Measurements from ENCODE around the gene MISP.

DNA sequence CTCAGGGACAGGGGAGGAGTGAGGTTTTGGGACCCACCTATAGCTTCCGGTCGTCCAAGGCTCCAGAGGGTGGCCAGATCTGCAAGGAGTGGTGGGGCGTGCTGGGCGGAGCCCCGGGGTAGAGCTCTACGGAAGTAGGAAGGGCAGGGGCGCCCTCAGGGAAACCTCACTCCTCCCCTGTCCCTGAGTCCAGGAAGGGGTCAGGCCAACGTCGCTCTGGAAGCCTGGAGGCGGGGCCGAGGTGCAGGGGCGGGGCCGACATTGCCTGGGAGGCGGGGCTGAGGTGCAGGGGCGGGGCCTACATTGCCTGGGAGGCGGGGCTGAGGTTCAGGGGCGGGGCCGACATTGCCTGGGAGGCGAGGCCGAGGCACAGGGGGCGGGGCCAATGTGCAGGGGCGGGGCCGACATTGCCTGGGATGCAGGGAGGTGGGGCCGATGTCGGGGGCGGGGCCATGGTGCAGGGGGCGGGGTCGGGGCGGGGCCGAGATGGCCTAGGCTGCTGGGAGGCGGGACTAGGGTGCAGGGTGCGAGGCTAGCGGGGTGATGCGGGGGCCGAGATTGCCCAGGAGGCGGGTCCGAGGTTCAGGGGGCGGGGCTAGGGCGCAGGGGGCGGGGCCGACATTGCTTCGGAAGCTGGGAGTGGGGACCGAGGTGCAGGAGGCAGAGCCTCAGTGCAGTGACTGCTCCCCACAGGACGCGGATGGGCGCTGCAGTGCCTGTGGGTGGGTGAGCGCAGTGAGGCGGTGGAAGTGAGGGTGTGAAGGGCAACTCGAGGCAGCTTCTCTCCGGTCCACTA lies 47.1 kb upstream of the MISP start:
- TF ChIP-seq POLR2AphosphoS2 (conservative IDR thresholded peaks at IDR 0.05; ENCODE audit: low read length) (no peak), ZC3H11A (IDR thresholded peaks at IDR 0.05) (no peak), HDAC2 (IDR thresholded peaks at IDR 0.05) (no peak), KDM1A (IDR thresholded peaks at IDR 0.05; ENCODE audit: low read depth) (no peak), POLR2A (IDR thresholded peaks at IDR 0.05; ENCODE audit: low read length) (no peak), FOXS1 (CRISPR knock-in tag; IDR thresholded peaks at IDR 0.05) (no peak), CHD2 (IDR thresholded peaks at IDR 0.05; ENCODE audit: low read length, partially characterized antibody) (no peak), JUN (IDR thresholded peaks at IDR 0.05) (no peak), RFX5 (IDR thresholded peaks at IDR 0.05) (no peak), RCOR1 (IDR thresholded peaks at IDR 0.05; ENCODE audit: low read depth, low read length) (no peak)
- TF ChIP-seq, protein P1, sequence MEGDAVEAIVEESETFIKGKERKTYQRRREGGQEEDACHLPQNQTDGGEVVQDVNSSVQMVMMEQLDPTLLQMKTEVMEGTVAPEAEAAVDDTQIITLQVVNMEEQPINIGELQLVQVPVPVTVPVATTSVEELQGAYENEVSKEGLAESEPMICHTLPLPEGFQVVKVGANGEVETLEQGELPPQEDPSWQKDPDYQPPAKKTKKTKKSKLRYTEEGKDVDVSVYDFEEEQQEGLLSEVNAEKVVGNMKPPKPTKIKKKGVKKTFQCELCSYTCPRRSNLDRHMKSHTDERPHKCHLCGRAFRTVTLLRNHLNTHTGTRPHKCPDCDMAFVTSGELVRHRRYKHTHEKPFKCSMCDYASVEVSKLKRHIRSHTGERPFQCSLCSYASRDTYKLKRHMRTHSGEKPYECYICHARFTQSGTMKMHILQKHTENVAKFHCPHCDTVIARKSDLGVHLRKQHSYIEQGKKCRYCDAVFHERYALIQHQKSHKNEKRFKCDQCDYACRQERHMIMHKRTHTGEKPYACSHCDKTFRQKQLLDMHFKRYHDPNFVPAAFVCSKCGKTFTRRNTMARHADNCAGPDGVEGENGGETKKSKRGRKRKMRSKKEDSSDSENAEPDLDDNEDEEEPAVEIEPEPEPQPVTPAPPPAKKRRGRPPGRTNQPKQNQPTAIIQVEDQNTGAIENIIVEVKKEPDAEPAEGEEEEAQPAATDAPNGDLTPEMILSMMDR (IDR thresholded peaks at IDR 0.05), result no peak
- TF ChIP-seq, protein P2, sequence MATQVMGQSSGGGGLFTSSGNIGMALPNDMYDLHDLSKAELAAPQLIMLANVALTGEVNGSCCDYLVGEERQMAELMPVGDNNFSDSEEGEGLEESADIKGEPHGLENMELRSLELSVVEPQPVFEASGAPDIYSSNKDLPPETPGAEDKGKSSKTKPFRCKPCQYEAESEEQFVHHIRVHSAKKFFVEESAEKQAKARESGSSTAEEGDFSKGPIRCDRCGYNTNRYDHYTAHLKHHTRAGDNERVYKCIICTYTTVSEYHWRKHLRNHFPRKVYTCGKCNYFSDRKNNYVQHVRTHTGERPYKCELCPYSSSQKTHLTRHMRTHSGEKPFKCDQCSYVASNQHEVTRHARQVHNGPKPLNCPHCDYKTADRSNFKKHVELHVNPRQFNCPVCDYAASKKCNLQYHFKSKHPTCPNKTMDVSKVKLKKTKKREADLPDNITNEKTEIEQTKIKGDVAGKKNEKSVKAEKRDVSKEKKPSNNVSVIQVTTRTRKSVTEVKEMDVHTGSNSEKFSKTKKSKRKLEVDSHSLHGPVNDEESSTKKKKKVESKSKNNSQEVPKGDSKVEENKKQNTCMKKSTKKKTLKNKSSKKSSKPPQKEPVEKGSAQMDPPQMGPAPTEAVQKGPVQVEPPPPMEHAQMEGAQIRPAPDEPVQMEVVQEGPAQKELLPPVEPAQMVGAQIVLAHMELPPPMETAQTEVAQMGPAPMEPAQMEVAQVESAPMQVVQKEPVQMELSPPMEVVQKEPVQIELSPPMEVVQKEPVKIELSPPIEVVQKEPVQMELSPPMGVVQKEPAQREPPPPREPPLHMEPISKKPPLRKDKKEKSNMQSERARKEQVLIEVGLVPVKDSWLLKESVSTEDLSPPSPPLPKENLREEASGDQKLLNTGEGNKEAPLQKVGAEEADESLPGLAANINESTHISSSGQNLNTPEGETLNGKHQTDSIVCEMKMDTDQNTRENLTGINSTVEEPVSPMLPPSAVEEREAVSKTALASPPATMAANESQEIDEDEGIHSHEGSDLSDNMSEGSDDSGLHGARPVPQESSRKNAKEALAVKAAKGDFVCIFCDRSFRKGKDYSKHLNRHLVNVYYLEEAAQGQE (IDR thresholded peaks at IDR 0.05), result no peak
- TF ChIP-seq, protein P3, sequence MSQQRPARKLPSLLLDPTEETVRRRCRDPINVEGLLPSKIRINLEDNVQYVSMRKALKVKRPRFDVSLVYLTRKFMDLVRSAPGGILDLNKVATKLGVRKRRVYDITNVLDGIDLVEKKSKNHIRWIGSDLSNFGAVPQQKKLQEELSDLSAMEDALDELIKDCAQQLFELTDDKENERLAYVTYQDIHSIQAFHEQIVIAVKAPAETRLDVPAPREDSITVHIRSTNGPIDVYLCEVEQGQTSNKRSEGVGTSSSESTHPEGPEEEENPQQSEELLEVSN (IDR thresholded peaks at IDR 0.05; ENCODE audit: borderline replicate concordance, low read depth), result no peak
